ENCODE measurements around the gene UQCC2.

- TF ChIP-seq ESRRG (CRISPR knock-in tag; IDR thresholded peaks at IDR 0.05): no peak
- TF ChIP-seq POU6F1 (CRISPR knock-in tag; IDR thresholded peaks at IDR 0.05; ENCODE audit: borderline replicate concordance, low read depth): no peak
- TF ChIP-seq RARB (CRISPR knock-in tag; IDR thresholded peaks at IDR 0.05): no peak
- TF ChIP-seq PATZ1 (CRISPR knock-in tag; IDR thresholded peaks at IDR 0.05; ENCODE audit: borderline replicate concordance): no peak
- TF ChIP-seq CSDC2 (CRISPR knock-in tag; IDR thresholded peaks at IDR 0.05): no peak
- no peak for TF ChIP-seq TSHZ2 (CRISPR knock-in tag; IDR thresholded peaks at IDR 0.05)
- no peak for TF ChIP-seq ZFP3 (CRISPR knock-in tag; IDR thresholded peaks at IDR 0.05)
- no peak for TF ChIP-seq SNAI2 (CRISPR knock-in tag; IDR thresholded peaks at IDR 0.05)
- no peak for TF ChIP-seq ISL1 (CRISPR knock-in tag; IDR thresholded peaks at IDR 0.05)
- no peak for TF ChIP-seq ARNTL (CRISPR knock-in tag; IDR thresholded peaks at IDR 0.05; ENCODE audit: borderline replicate concordance, low read depth)
- TF ChIP-seq BACH2 (CRISPR knock-in tag; IDR thresholded peaks at IDR 0.05; ENCODE audit: borderline replicate concordance): no peak
- no peak for TF ChIP-seq ZFP30 (CRISPR knock-in tag; IDR thresholded peaks at IDR 0.05)
- TF ChIP-seq OSR1 (CRISPR knock-in tag; IDR thresholded peaks at IDR 0.05): no peak
- TF ChIP-seq TOX (CRISPR knock-in tag; IDR thresholded peaks at IDR 0.05; ENCODE audit: borderline replicate concordance): no peak
Measured at GRCh38 chr6:33672808-33673207, 38.7 kb downstream of the UQCC2 start.
